HepG2 (cell line): Measurements from ENCODE around the gene ZNF669. TPM values are rescaled to one million over a fixed set of nuclear protein-coding genes. Genes with fewer than 3 reads are reported as not detected.

ENCODE experiments used
- AGO1 ChIP-seq: fragments of 200-400 bp; formaldehyde crosslinking; IDR thresholded peaks from 2 replicates; pipeline ENCODE4 v1.6.1; 2017; ENCODE audit warnings: mild to moderate bottlenecking, low read depth, low read length, moderate library complexity; ENCODE audit not compliant: poor library complexity, severe bottlenecking
- CCDC6 ChIP-seq: sonication (generic); formaldehyde crosslinking; IDR thresholded peaks from 2 replicates; pipeline ENCODE4 v1.8.1; 2022; ENCODE audit warnings: mild to moderate bottlenecking, missing genetic modification reagents, moderate library complexity
- DZIP1 ChIP-seq: sonication (generic); formaldehyde crosslinking; IDR thresholded peaks from 2 replicates; pipeline ENCODE4 v1.5.0; 2020; ENCODE audit warnings: mild to moderate bottlenecking, missing genetic modification reagents
- GLI4 ChIP-seq: sonication (generic); formaldehyde crosslinking; IDR thresholded peaks from 2 replicates; pipeline ENCODE4 v1.5.1; 2020; ENCODE audit warnings: missing genetic modification reagents, mild to moderate bottlenecking, moderate library complexity, borderline replicate concordance
- POLR2G ChIP-seq: fragments of 200-400 bp; formaldehyde crosslinking; IDR thresholded peaks from 2 replicates; pipeline ENCODE4 v1.6.1; 2018; ENCODE audit warnings: mild to moderate bottlenecking, low read depth, low read length, moderate library complexity
- SKI ChIP-seq: fragments of 450-650 bp; IDR thresholded peaks from one replicate; pipeline ENCODE4 v1.6.1; 2018; ENCODE audit warnings: mild to moderate bottlenecking; ENCODE audit not compliant: partially characterized antibody
- SPEN ChIP-seq: sonication (generic); formaldehyde crosslinking; IDR thresholded peaks from 2 replicates; pipeline ENCODE4 v1.5.1; 2020; ENCODE audit warnings: low read depth, mild to moderate bottlenecking, missing genetic modification reagents
- TIGD3 ChIP-seq: sonication (generic); formaldehyde crosslinking; IDR thresholded peaks from 2 replicates; pipeline ENCODE4 v1.5.1; 2020; ENCODE audit warnings: mild to moderate bottlenecking, missing genetic modification reagents, borderline replicate concordance
- ZFX ChIP-seq: sonication (generic); formaldehyde crosslinking; IDR thresholded peaks from 2 replicates; pipeline ENCODE4 v1.4.0; 2020; ENCODE audit warnings: mild to moderate bottlenecking, low read depth, missing genetic modification reagents, moderate library complexity
- ZNF280B ChIP-seq: sonication (generic); formaldehyde crosslinking; IDR thresholded peaks from 2 replicates; pipeline ENCODE4 v1.5.0; 2020; ENCODE audit warnings: missing genetic modification reagents, mild to moderate bottlenecking, borderline replicate concordance
- ZNF557 ChIP-seq: sonication (generic); formaldehyde crosslinking; IDR thresholded peaks from 2 replicates; pipeline ENCODE4 v1.4.0; 2020; ENCODE audit warnings: missing genetic modification reagents
- ZNF567 ChIP-seq: sonication (generic); formaldehyde crosslinking; IDR thresholded peaks from 2 replicates; pipeline ENCODE4 v1.8.1; 2023; ENCODE audit warnings: mild to moderate bottlenecking, missing genetic modification reagents, borderline replicate concordance
- ZNF646 ChIP-seq: sonication (generic); formaldehyde crosslinking; IDR thresholded peaks from 2 replicates; pipeline ENCODE4 v1.9.0; 2021; ENCODE audit warnings: mild to moderate bottlenecking, missing genetic modification reagents
- ZNF703 ChIP-seq: sonication (generic); formaldehyde crosslinking; IDR thresholded peaks from 2 replicates; pipeline ENCODE4 v1.5.1; 2020; ENCODE audit warnings: missing genetic modification reagents, mild to moderate bottlenecking, moderate library complexity, borderline replicate concordance
- polyA plus RNA-seq, 8 experiments: library from polyadenylated mRNA; depleted of rRNA in 3 of 8; stranded (reverse) in 7 of 8; unstranded in 1 of 8; fragments of >200 nt; fragmentation: Illumina TruSeq in 4 of 8; extraction: Trizol in 4 of 8; gene quantifications; 2 replicates each; pipeline versions ENCODE4 v1.2.1 to v1.2.3, GENCODE V29; 2011 to 2016; ENCODE audit warnings: low read depth in 4 of 8, missing spikeins in 1 of 8, mixed read lengths in 1 of 8; ENCODE audit not compliant: insufficient read depth in 1 of 8
- total RNA-seq, 5 experiments: library from RNA; depleted of rRNA; stranded (reverse); fragments of >200 nt; fragmentation: Illumina TruSeq; extraction: Trizol; gene quantifications; 2 replicates each; pipeline ENCODE4 v1.2.3, GENCODE V29; 2016; ENCODE audit warnings: low read depth in 1 of 5

ZNF669 gene
- total and polyA plus RNA-seq, 2 of the 13 experiments (the other 11 are each of a cell fraction or from before 2014, with no cell fraction given): 3.1 to 14.6 TPM

GRCh38 chr1:247111700-247112478 is 7.7 kb upstream of the ZNF669 start (continued):
- TF ChIP-seq DZIP1: peak; percentile 75; the same call in 1 of the 2 replicates
- TF ChIP-seq ZFX (CRISPR knock-in tag): peak; percentile 96
- TF ChIP-seq TIGD3 (CRISPR knock-in tag): peak; percentile 74; the same call in 1 of the 2 replicates
- TF ChIP-seq AGO1: peak; percentile 57
- no peak for TF ChIP-seq SKI
- TF ChIP-seq ZNF567 (CRISPR knock-in tag): no peak
- TF ChIP-seq GLI4 (CRISPR knock-in tag): no peak; the same call in 1 of the 2 replicates
- TF ChIP-seq POLR2G: peak; percentile 80
- no peak; the same call in 1 of the 2 replicates for TF ChIP-seq ZNF703 (CRISPR knock-in tag)
- peak; percentile 65 for TF ChIP-seq ZNF280B (CRISPR knock-in tag)
- TF ChIP-seq CCDC6 (CRISPR knock-in tag): peak; percentile 94; the same call in 1 of the 2 replicates
- peak; percentile 79; the same call in 1 of the 2 replicates for TF ChIP-seq SPEN (CRISPR knock-in tag)
- no peak for TF ChIP-seq ZNF646 (CRISPR knock-in tag)
- TF ChIP-seq ZNF557: 0 out of 2 replicates have a peak, but pooled peaks have one; percentile 64
